ENCODE data around the gene LENG1. TPM values are rescaled to one million over a fixed set of nuclear protein-coding genes. Genes with fewer than 3 reads are reported as not detected.
A peak's percentile ranks its signal among the peaks of the same experiment; 100 is the strongest.

The LENG1 gene
- total RNA-seq, 1 donor from 2014 or later, result 3.7 TPM

DNA sequence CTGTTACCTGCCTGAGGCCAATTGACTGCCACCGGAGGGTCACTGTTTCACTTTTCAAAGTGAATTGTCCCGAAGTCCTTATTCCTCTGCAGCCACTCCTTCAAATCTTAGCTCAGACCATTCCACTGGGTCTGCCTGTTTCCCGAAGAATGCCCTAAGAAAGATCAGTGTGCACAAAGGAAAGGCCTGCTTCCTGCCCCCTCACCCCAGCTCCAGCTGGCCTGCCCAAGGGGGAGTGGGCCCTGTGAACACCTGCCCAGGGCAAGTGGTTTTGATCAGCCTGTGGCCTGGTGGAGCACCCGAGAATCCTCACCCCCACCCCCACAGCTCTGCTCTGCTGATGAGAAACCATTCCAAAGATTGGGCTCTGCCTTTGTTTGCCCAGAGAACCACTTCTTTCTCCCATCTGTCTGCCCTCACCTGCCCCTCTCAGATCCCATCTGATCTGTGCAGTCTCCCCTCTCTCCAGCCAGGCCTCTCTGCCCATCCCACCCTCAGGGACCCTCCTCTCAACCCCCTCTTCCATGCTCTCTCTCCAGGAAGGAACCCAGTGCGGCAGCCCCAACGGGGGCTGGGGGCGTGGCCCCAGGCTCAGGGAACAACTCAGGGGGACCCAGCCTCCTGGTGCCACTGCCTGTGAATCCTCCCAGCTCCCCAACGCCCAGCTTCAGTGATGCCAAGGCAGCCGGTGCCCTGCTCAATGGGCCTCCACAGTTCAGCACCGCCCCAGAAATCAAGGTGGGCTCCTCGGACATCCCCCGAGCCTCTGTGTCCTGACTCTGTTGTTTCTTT is 10.3 kb downstream of the LENG1 start:
- no peaks in the 10 kb centered on the region for H3K4me1 Mint-ChIP-seq (ENCODE audit: low read depth, unreplicated experiment)
- H3K36me3 Mint-ChIP-seq (ENCODE audit: unreplicated experiment), result peaks cover 4% of the 10 kb centered on the region
- no peak overlapping the region for H3K4me3 Mint-ChIP-seq (ENCODE audit: unreplicated experiment)
- no peak for DNase-seq
- TF ChIP-seq CTCF (IDR thresholded peaks at IDR 0.05; ENCODE audit: partially characterized antibody, unreplicated experiment), result no peak
- peak overlapping the region; percentile 38 for H3K27ac Mint-ChIP-seq (ENCODE audit: unreplicated experiment)
- peaks cover 6% of the 10 kb centered on the region for H3K27me3 Mint-ChIP-seq (ENCODE audit: unreplicated experiment)
- peaks cover 7% of the 10 kb centered on the region for H3K9me3 Mint-ChIP-seq (ENCODE audit: unreplicated experiment)

DNA sequence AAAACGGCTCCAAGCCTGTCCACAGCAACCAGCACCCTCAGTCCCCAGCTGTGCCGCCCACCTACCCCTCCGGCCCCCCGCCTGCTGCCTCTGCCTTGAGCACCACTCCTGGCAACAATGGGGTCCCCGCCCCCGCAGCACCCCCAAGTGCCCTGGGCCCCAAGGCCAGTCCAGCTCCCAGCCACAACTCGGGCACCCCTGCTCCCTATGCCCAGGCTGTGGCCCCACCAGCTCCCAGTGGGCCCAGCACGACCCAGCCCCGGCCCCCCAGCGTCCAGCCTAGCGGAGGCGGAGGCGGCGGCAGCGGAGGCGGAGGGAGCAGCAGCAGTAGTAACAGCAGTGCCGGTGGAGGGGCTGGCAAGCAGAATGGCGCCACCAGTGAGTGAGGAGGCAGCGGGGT is 11.4 kb downstream of the LENG1 start:
- peaks cover under 1% of the 10 kb centered on the region for H3K36me3 Mint-ChIP-seq (ENCODE audit: unreplicated experiment)
- H3K27ac Mint-ChIP-seq (ENCODE audit: unreplicated experiment), result no peak overlapping the region
- H3K27me3 Mint-ChIP-seq (ENCODE audit: unreplicated experiment), result peaks cover 3% of the 10 kb centered on the region

GRCh38 chr19:54147676-54148075 is 11.8 kb downstream of the LENG1 start:
- Mint-ChIP-seq H3K27me3 (ENCODE audit: unreplicated experiment) (peaks cover 3% of the 10 kb centered on the region), H3K4me1 (ENCODE audit: low read depth, unreplicated experiment) (no peaks in the 10 kb centered on the region), H3K4me3 (ENCODE audit: unreplicated experiment) (no peak overlapping the region), H3K36me3 (ENCODE audit: unreplicated experiment) (no peaks in the 10 kb centered on the region), H3K9me3 (ENCODE audit: unreplicated experiment) (peaks cover 4% of the 10 kb centered on the region), H3K27ac (ENCODE audit: unreplicated experiment) (no peak overlapping the region)
- no peak for DNase-seq
- TF ChIP-seq CTCF (IDR thresholded peaks at IDR 0.05; ENCODE audit: partially characterized antibody, unreplicated experiment), result no peak

More for the DNA sequence above, 11.4 kb downstream of the LENG1 start:
- no peak overlapping the region for H3K4me3 Mint-ChIP-seq (ENCODE audit: unreplicated experiment)
- DNase-seq, result no peak
- H3K9me3 Mint-ChIP-seq (ENCODE audit: unreplicated experiment), result peaks cover 4% of the 10 kb centered on the region
- no peaks in the 10 kb centered on the region for H3K4me1 Mint-ChIP-seq (ENCODE audit: low read depth, unreplicated experiment)
- TF ChIP-seq CTCF (IDR thresholded peaks at IDR 0.05; ENCODE audit: partially characterized antibody, unreplicated experiment), result no peak

GRCh38 chr19:54145541-54146158 is 13.9 kb downstream of the LENG1 start:
- Mint-ChIP-seq H3K9me3 (ENCODE audit: unreplicated experiment) (peaks cover 4% of the 10 kb centered on the region), H3K4me3 (ENCODE audit: unreplicated experiment) (no peak overlapping the region), H3K27me3 (ENCODE audit: unreplicated experiment) (peaks cover 3% of the 10 kb centered on the region), H3K27ac (ENCODE audit: unreplicated experiment) (no peak overlapping the region), H3K4me1 (ENCODE audit: low read depth, unreplicated experiment) (no peaks in the 10 kb centered on the region), H3K36me3 (ENCODE audit: unreplicated experiment) (no peaks in the 10 kb centered on the region)
- TF ChIP-seq CTCF (IDR thresholded peaks at IDR 0.05; ENCODE audit: partially characterized antibody, unreplicated experiment), result no peak
- DNase-seq, result no peak

All from glutamatergic neuron (in vitro differentiated cells).